GM19328 (cell line): ENCODE results near the gene NOL4L.

Experiments
- ATAC-seq: cut with Tn5 transposase; IDR thresholded peaks from one replicate; pipeline ENCODE4 v1.9.1; 2021; ENCODE audit warnings: mild to moderate bottlenecking, moderate library complexity; ENCODE audit not compliant: unreplicated experiment

Gene NOL4L

DNA sequence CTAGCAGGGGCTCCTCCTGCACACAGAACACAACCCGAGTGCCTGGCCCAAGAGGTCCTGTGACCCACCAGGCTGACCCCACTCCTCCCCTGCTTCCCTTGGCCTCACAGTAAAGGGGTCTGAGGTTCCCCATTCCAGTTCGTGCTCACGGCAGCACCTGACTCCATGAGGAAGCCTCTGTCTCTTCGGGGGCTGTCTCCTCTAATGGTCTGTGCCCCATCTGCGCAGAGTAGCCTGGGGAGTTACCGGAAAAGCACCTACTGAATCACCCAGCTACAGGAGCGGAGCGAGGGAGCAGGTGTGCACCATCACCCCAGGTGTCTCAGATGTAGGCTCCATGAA, 133.8 kb downstream of the NOL4L start:
- no peak for ATAC-seq

GRCh38 chr20:32450484-32451061, 134.6 kb downstream of the NOL4L start:
- ATAC-seq, result no peak

GRCh38 chr20:32449890-32450401, 135.2 kb downstream of the NOL4L start:
- no peak for ATAC-seq

- ATAC-seq, result no peak
These were observed 135.9 kb downstream of the NOL4L start for GRCh38 chr20:32449057-32449889.

- ATAC-seq, result no peak
These were observed 136.7 kb downstream of the NOL4L start for GRCh38 chr20:32448306-32449056.

DNA sequence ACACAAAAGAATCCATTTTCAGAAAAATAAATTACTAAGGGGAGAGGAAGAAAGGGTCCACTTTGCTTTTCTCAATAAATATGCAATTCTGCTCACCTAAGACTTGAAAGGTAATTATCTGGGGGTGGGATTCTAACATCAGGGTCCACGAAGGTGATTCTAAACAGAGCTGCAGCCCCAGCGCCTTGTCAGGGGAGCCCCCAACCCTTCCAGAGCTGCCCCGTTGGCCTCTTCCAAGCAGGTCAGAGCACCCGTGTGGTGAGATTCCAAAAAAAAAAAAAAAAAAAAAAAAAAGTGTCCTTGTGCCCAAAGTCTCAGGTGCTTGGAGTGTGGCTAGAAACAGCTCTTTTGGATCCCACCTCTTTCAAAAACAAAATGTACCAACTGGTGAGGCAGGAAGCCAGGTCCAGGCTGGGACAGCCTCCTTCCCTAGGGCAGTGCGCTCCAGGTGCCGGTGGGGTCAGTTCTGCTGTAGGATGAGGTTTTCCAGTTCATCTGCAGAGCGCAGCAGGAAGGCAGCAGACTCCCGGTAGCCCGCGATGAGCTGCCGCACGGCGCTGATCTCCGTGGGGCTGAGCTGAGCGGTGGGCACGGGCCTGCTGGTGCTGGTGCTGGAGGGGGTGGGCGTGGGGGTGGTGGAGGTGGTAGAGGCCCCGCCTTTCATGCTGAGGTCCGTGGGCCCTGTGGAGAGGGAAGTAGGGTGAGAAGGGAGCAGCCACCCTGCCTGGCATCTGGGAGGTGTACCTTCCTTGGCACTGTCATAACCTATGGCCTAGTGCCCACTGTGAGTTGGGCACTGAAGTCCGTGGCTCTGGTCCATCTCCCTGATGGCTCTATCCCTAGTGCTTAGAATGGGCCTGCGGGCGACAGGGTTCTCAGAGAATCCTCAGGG, 137.8 kb downstream of the NOL4L start:
- ATAC-seq, result no peak

DNA sequence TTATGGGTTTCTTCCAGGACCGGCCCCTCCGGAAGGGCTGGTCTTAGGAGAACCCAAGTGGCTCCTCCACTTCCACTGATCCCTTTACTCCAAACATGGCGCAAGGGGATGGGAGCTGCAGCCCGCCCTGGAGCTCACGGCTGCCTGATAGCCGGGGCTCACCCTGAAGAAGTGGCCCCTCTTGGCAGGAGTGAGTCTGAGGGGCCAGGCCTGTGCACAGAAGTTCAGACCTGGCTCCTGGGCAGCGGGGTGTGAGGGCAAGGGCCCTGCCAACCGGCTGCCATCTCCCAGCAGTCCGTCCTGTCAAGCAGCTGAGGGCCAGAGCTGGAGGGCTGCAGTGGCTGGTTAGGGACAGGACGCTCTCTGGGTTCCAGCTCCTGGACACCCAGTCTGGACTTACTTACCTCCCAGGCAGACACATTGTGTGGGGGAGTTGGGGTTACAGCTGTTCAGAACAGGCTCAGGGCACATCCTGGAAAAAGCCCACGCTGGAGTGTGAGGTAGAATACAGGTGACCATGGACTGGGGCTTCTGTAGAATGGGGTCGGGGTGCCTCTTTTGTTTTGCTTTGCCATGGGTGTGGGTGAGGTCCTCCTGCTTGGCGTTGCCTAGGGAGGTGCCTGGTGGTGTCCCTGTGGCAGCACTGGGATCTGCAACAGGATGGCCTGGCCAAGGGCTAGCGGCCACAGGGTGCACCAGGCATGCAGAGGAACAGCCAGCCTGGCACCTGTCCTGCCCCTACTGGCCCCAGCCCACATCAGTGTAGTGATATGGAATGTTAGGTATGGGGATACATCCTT, 138.6 kb downstream of the NOL4L start:
- no peak for ATAC-seq

DNA sequence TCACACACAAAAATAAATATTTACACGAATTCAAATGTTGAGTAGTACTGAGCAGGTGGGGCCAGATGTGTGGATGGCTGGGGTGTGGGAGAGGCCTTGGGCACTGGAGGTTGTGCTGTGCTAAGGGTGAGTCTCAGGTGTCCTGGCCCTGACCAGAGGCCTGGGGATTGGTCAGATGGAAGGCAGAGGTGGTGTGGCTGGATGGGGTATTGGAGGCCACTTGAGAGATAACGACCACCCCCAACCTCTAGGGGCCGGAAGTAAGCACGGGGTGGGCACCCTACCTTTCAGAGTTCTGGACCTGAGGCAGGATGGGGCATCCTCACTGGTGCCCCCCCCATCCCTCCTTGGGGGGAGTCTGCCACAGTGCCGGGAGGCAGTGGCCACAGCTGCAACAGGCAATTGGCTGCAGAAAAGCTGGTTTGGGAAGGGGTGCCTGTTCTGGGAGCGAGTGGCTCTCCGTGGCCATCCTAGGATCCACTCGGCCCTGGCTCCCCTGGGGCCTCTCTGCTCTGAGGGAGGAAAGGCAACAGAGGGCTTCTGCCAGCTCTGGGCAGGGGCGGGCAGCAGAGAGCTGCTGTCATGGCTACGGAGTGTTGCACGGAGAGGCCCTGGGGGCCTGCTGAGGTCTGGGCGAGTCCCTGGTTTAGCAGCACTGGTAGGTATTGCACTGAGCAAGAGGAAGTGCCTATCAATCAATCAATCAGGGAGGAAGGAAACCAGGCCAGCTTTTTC, 139.4 kb downstream of the NOL4L start:
- ATAC-seq, result no peak

DNA sequence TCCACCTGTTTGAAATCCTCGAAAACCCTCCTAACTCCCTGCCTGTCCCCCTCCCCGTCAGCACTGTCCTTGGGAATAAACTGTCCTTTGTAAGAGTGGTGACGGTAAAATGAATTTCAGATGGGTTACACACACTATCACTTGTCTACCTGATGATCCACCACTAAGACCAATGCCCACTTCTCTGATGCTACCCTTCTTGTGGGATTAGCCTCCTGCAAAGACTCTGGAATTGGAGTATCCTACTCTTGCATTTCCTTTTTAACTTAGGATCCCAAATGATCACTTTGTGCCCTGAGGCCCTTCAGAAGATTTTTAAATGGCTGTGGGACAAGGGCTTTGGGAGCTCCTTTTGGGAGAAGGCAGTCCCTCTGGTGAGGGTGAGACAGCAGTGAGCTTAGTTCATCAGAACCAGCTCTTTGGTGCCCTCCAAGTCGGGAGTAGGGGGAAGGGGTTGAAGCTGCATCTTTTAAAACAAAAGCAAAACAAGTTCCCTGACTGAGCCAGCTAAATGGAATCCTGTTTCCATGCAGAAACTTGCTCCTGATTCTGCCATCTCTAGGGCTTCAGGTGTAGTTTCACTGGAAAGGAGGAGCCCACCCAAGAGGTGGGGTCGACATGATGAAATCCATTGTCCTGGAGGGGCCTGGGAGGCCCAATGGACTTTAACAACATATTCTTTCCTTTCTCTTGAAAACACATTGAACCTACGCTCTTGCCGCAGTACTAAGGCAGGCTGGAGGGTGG, 140.5 kb downstream of the NOL4L start:
- no peak for ATAC-seq

GRCh38 chr20:32443386-32443974, 141.7 kb downstream of the NOL4L start:
- no peak for ATAC-seq

DNA sequence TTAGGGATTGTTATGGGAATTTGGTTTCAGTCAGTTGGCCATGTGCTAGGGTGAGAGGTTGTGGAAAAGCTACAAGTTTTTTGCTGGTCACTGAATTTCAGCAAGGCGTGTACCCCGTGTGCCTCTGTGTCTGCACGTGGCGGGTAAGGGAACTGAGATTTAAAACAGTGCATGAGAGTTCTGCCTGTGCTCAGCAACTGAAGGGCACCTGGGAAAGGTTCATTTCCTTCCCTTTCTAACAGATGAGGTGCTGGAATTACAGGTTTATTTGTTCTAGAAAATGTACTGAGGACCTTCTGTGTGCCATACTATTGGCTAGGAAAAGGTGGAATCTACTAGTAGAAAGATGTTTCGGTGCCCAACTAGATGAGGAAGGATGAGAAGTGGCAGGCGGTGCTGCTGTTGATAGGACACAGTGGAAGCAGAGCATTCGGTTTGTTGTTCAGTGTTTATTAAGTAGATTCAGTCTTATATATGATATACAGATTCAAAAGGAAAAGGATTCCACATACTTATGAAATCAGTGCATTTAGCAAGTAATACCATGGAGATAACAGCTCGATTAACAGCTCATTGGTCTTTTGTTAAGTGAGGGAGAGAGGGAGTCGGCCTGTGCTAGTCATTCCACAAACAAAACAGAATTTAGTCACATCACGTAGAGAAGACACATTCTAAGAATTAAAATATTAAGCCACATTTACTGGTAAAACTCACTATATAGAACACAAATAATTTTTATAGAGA, 142.3 kb downstream of the NOL4L start:
- no peak for ATAC-seq

DNA sequence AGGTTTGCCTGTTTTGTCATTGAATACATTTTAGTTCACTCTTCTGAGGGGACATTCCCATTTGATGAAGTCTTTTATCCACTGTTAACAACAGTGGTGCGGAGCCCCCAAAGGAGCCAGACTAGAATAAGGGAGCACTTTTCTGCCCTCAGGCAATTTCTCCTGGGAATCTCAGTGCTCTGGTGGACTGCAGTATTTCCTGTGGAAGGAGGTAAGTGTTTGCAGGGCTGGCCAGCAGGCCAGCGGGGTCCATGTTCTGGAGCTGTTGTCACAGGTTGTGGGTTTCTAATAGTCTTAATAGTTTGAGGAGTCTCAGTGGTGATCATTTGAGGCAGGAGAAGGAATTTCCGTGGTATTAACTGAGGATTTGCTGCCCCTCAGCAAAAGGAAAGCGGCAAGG, 143.5 kb downstream of the NOL4L start:
- ATAC-seq, result no peak

DNA sequence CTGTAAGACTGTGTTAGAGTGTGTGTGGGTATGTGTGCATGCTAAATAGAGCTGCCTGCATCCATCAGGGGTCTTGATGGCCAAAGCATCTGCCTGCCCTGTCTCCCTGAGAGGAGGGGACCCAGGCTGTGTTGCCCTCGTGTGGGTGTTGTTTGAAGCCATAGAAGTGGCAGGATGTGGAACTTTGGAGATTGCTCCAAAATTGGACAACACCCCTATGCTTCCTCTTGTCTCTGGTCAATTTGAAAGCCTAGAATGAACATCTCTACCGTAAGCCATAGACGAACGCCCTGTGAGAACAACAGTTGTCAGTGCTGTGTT, 144.4 kb downstream of the NOL4L start:
- no peak for ATAC-seq

DNA sequence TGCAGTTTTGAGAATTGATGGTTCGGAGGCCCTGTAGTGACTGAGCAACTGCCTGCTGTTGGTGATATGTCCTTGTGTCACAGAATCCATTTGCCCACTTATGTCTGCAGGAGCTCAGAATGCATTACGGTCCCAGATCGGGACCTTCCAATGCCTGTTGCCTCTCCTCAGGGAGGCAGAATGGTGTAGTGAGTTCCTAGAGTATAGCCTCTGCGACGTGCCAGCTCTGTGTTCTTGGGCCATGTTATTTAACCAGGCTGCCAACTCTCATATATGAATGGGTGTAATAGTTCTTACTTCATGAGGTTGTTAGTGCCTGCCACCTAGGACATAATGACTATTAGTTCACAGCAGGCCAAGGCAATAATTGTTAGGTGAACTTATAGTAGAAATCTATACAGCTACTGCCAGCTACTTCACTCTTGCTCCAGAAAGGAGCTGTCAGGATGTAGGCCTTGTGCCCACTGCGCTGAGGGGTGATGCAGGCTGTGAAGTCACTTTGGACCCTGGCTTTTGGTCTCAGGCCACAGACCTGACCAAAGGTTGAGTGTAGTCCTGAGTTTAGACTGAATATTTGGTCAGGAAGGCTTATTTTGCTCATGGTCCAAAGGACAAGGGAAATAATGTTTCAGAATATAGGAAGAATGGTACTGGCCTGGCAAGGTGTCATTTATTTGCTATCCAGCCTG, 144.9 kb downstream of the NOL4L start:
- no peak for ATAC-seq

DNA sequence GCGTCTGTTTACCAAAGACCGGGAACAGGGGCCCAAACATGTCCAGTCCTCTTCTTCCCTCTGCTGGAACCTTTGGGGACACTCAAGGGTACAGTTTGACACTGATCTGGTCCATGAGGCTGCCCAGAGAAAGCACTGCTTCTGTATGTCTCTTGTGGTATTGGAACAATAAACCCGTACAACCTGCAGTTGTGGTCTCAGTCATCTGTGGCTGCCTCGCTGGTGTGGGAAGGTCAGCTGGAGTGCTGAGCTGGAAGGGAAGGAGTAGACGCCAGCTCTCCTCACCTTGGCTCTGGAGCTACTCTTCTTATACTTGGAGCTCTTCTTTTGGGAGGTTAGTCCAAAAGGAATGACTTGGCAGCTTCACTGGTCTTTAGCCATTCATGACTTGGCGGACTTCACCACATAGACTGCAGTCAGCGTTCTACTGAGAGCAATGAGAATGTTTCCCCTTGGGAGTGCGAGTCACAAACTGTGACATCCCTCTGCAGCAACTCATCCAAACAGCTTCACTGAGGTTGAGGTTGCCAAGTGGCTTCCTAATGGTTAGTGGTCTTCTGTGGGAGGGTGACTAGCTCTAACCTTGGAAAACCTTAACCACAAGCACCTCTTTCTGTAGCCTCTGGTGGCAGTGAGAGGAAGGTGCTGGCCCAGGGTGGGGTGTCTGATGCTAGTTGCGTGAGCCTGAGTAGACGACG, 145.9 kb downstream of the NOL4L start:
- no peak for ATAC-seq

DNA sequence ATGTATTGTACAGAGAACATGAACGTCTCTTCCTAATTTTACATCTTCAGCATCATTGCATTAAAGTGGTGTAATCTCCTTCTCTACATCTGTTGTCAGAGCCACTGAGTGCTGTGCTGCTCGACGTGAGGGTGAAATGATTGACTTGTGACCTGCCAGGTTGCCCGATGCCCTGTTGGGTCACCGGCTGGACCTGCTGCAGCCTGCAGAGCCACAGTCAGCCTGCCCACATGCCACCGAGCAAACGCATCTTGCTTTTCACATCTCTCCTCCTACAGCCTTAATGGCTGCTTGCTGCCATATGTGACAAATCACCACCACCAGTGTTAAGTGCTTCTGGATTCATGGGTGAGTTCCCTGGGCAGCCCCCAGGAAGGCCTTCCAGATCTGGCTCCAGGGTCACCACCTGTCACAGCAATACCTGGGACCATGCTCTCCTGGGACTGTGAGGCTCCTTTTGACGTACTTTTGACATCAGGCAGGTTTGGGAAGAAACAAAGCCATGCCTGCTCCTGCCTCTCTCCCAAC, 146.7 kb downstream of the NOL4L start:
- no peak for ATAC-seq
